ENCODE results near the gene LIPH. TPM values are rescaled to one million over a fixed set of nuclear protein-coding genes. Genes with fewer than 3 reads are reported as not detected.

The LIPH gene
- total RNA-seq (2022; extraction: Qiagen RNA extraction): 4.8 to 7.6 TPM (median 5.5 TPM) in 5 replicates

GRCh38 chr3:185552358-185552877 lies at the start of gene LIPH:
LIPH (minus strand) TSS chr3:185552588; CDS start chr3:185552471, 117 bp downstream.

DNA sequence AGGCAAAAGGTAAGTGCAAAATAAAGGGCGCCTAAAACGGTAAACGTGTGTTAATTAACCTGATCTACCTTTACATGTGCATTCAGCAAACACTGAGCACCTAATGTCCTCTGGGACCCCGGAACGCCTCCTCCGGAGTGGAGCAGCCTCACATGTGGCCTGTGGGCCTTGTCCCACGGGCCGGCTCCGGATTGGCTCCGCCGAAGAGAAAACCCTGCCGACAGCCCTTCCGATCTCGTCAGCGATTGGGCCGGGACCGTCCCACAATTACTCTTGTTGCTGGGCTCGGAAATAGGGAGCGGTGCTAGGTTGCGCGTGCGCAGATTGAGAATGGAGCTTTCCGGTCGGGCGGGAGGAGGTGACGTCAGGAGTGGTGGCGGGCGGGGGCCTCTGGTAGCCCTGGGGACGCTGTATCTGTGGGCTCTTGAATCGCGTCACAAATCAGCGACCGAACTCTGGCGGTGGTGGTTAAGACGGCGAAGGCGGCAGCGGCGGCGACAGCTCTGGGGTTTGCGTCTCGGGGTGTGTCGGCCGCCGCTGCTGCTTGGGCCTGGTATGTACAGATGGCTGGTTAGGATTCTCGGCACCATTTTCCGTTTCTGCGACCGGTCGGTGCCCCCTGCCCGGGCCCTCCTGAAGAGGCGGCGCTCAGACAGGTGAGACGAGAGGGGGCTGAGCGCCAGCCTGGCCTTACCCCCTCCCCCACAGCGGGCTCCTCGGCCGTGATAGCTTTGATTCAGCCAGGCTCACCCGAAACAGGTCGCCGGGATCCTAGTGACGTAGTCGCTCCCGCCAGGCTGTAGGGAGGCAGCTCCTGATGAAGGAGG lies 33.7 kb upstream of the LIPH start, which contains the start of gene SENP2:
Gene SENP2 (plus strand): TSS at position 437 of the 827 bp plus-strand sequence. CDS start 119 bp downstream, at position 556.

DNA sequence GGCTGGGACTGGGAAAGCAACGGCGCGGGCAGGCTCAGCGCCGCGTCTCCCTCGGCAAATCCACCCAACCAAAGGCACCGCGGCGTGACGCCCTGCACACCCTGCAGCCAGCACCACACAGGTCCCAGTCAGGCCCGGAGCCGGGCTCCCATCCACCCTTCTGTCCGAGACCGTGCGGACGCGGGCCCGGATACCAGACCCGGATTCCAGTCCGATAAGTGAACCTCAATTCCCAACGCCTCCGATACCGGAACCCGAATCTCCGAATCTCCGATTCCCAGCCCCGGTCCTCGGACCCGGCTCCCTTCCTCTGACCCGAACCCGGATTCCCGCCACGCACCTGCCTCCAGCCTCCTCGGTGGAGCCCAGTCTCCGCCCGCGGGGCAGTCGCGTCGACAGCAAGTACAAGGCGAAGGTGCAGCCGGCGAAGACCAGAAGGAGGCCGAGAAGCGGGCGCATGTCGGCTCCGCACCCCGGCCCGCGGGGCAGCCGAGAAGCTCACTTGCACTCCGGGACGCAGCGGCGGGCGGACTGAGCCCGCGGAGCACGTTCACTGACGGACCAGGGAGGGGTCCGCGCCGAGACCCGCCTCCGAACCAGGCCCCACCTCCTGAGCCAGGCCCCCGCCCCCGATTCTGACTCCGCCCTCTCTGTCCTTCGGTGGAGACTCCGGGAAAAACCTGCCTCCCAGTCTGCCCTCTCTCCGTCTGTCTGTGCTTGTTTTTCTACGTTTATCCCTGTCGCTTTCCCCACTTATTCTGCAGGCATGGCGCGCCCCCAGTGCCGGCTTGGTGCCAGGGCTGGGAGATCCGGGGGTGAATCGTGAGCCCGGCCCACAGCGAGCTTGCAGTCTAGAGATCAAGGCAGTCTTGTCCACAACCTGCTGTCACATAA lies 53.6 kb downstream of the LIPH start, which contains the start of gene TMEM41A:
Gene TMEM41A (minus strand): TSS at position 533 of the 894 bp plus-strand sequence. CDS start 74 bp downstream, at position 459.

Other genes with a start within 250 kb of the LIPH start
- 12.8 to 15.4 TPM (median 13.2 TPM) in 5 replicates for gene MAP3K13, start 189.5 kb downstream of the LIPH start, total RNA-seq (2022; extraction: Qiagen RNA extraction)
- 21.4 to 23.4 TPM (median 22.3 TPM) in 5 replicates for gene TMEM41A, start 53.6 kb downstream of the LIPH start, total RNA-seq (2022; extraction: Qiagen RNA extraction)
- 17.3 to 31.2 TPM (median 22.2 TPM) in 5 replicates for gene SENP2, start 33.7 kb upstream of the LIPH start, total RNA-seq (2022; extraction: Qiagen RNA extraction)

Measured in A549 treated with Hydrocortisone at 1 μM for 4 hours (cell line).